T-helper 1 cell (primary cell): Measurements from ENCODE around the gene PTBP1.

Experiments used
- DNase-seq, 5 donors: peaks; one replicate each; pipeline ENCODE4 v3.0.0-alpha.2; 2012 to 2020

PTBP1 gene

DNA sequence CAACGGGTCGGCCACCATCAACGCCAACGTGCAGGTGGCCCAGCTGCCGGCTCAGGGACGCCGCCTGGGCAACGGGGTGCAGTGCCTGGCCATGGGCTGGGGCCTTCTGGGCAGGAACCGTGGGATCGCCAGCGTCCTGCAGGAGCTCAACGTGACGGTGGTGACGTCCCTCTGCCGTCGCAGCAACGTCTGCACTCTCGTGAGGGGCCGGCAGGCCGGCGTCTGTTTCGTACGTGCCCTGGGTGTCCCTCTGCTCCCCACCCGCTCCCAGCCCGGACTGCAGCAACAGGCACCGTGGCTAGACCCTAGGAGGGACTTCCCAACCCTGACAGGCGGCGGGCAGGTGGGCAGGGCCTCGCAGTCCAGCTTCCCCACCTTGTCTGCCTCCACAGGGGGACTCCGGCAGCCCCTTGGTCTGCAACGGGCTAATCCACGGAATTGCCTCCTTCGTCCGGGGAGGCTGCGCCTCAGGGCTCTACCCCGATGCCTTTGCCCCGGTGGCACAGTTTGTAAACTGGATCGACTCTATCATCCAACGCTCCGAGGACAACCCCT lies 58.4 kb downstream of the PTBP1 start:
- no peak for DNase-seq

DNA sequence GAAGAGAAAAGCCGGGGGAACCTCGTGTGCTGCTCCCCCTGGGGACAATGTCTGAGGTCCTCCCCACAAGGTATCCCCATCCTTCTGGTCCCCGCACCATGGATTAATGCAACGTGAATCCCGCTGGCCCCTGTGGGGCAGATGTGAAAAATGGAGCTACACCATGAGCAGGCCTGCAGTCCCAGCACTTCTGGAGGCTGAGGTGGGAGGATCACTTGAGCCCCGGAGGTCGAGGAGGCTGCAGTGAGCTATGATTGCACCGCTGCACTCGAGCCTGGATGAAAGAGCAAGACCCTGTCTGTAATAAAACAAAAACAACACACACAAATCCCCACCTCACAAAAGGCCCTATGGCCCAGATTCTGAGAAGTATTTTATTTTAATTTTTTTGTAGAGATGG lies 61.0 kb downstream of the PTBP1 start:
- DNase-seq, result no peak

DNA sequence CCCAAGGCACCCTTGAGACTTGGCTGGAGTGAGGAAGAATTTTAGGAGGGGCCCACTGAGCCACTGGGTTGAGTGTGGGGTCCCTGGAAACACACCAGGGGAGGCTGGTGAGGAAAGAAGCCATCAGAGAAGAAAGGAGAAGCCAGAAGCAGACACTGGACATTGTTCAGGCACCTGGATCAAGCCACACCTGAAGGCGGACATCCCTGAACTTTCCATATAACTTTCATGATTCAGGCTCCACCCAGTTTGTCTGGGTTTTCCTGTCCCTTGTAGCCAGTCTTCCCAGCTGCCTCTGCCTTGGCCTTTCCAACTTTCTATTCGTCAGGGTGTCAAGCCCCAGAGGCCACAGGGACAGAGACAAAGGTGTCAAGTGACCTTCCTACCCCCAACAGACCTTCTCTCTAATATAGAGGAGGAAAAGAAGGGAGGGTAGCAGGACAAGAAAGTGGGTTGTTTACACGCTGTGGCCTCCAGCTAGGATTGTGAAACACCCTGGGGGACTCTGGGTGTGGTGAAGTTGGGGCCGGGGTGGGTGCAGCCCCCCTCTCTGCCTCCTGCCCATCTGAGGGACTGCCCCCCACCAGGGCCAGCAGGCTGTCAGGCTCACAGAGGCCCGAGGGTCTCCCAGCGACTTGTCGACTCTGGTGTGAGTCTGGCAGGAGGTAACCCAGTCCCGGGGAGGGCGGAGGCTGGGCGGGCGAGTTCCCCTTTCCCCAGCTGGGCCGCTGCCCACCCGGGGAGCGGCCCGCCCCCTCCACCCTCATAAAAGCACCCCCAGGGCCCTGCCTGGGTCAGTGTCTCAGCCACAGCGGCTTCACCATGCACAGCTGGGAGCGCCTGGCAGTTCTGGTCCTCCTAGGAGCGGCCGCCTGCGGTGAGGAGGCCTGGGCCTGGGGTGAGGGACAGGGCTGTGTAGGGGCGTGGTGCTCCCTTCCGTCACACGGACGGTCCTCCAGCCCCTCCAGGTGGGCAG lies 61.9 kb downstream of the PTBP1 start, which contains the start of gene CFD:
Gene CFD, plus strand, starts transcription at position 797 of the 976 bp plus-strand sequence. Its CDS starts 26 bp downstream, at position 823.
- DNase-seq, result no peak

DNA sequence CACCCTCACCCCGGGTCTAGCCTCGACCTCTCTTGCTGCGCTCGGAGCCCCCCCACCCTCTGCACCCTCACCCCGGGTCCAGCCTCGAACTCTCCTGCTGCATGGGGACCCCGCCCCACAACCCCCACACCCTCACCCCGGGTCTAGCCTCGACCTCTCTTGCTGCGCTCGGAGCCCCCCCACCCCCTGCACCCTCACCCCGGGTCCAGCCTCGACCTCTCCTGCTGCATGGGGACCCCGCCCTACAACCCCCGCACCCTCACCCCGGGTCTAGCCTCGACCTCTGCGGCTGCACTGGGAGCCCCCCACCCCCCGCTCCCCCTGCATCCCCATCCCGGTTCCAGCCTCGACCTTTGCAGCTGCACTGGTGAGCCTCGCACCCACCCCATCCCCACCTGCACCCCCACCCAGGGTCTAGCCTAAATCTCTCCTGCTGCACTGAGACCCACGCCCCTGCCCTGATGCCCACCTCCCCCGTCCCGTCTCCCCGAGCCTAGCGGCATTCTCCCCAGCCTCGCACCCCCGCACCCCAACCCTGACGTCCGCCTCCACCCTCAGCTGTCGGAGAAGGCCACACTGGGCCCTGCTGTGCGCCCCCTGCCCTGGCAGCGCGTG lies 64.0 kb downstream of the PTBP1 start:
- no peak for DNase-seq
